Activated naive CD8-positive, alpha-beta T cell treated with anti-CD3 and anti-CD28 coated beads for 36 hours (primary cell): ENCODE measurements around the gene MS4A8. TPM values are rescaled to one million over a fixed set of nuclear protein-coding genes. Genes with fewer than 3 reads are reported as not detected.
"Not testable (repeated sequence)": the region's sequence is repeated elsewhere in the genome, so short reads cannot be mapped to it uniquely, and the experiment has no call there.

ENCODE experiments used
- DNase-seq: peaks from one replicate; pipeline ENCODE4 v3.0.0; 2021
- H3K27ac Mint-ChIP-seq: one replicate; pipeline ENCODE4 v1.8.0; 2022; ENCODE audit warnings: mild to moderate bottlenecking, moderate library complexity, mixed read lengths
- H3K27me3 Mint-ChIP-seq: one replicate; pipeline ENCODE4 v1.8.0; 2022; ENCODE audit warnings: mild to moderate bottlenecking, mixed read lengths
- H3K36me3 Mint-ChIP-seq: one replicate; pipeline ENCODE4 v1.8.0; 2021; ENCODE audit warnings: mild to moderate bottlenecking, mixed read lengths
- H3K4me1 Mint-ChIP-seq: one replicate; pipeline ENCODE4 v1.8.0; 2021; ENCODE audit warnings: mixed read lengths
- H3K4me3 Mint-ChIP-seq: one replicate; pipeline ENCODE4 v1.8.0; 2022; ENCODE audit warnings: mild to moderate bottlenecking, moderate library complexity, mixed read lengths
- H3K9me3 Mint-ChIP-seq: one replicate; pipeline ENCODE4 v1.8.0; 2022; ENCODE audit warnings: mixed read lengths
- total RNA-seq, 2 experiments: library from RNA; stranded (reverse); gene quantifications; one replicate each; pipeline ENCODE4 v1.2.3, GENCODE V29; 2021

Gene MS4A8
- total RNA-seq, 2 experiments from 2014 or later = not detected

- Mint-ChIP-seq H3K27ac (no peak overlapping the region), H3K9me3 (no peaks in the 10 kb centered on the region), H3K4me1 (no peaks in the 10 kb centered on the region), H3K4me3 (no peak overlapping the region), H3K27me3 (peaks cover 16% of the 10 kb centered on the region), H3K36me3 (no peaks in the 10 kb centered on the region)
- DNase-seq = no peak
These were observed 48.0 kb downstream of the MS4A8 start for GRCh38 chr11:60747359-60747873.

- no peak for DNase-seq
- Mint-ChIP-seq H3K27ac (no peak overlapping the region), H3K27me3 (peaks cover 21% of the 10 kb centered on the region), H3K4me3 (no peak overlapping the region), H3K9me3 (no peaks in the 10 kb centered on the region), H3K4me1 (no peaks in the 10 kb centered on the region), H3K36me3 (no peaks in the 10 kb centered on the region)
These were observed 48.8 kb downstream of the MS4A8 start for GRCh38 chr11:60748225-60748624.

GRCh38 chr11:60748821-60749220 lies 49.4 kb downstream of the MS4A8 start:
- H3K36me3 Mint-ChIP-seq = no peaks in the 10 kb centered on the region

GRCh38 chr11:60750911-60751310 lies 51.5 kb downstream of the MS4A8 start:
- DNase-seq = no peak
- Mint-ChIP-seq H3K27me3 (peaks cover 20% of the 10 kb centered on the region), H3K27ac (no peak overlapping the region), H3K9me3 (no peaks in the 10 kb centered on the region), H3K36me3 (no peaks in the 10 kb centered on the region), H3K4me3 (no peak overlapping the region), H3K4me1 (no peaks in the 10 kb centered on the region)

More at GRCh38 chr11:60748821-60749220, 49.4 kb downstream of the MS4A8 start:
- Mint-ChIP-seq H3K27ac (no peak overlapping the region), H3K4me1 (no peaks in the 10 kb centered on the region), H3K9me3 (no peaks in the 10 kb centered on the region), H3K27me3 (peaks cover 23% of the 10 kb centered on the region), H3K4me3 (no peak overlapping the region)
- DNase-seq = no peak

GRCh38 chr11:60753309-60753708 lies 53.9 kb downstream of the MS4A8 start:
- no peak for DNase-seq
- Mint-ChIP-seq H3K27me3 (peaks cover 25% of the 10 kb centered on the region), H3K4me1 (no peaks in the 10 kb centered on the region), H3K9me3 (no peaks in the 10 kb centered on the region), H3K27ac (no peak overlapping the region), H3K4me3 (no peak overlapping the region), H3K36me3 (no peaks in the 10 kb centered on the region)

- Mint-ChIP-seq H3K36me3 (no peaks in the 10 kb centered on the region), H3K27me3 (peaks cover 36% of the 10 kb centered on the region), H3K9me3 (no peaks in the 10 kb centered on the region), H3K4me3 (no peak overlapping the region), H3K27ac (no peak overlapping the region), H3K4me1 (no peaks in the 10 kb centered on the region)
- DNase-seq = no peak
These were observed 55.5 kb downstream of the MS4A8 start for GRCh38 chr11:60754887-60755286.

- no peaks in the 10 kb centered on the region for H3K4me1 Mint-ChIP-seq
- peaks cover 43% of the 10 kb centered on the region for H3K27me3 Mint-ChIP-seq
- no peak for DNase-seq
- H3K9me3 Mint-ChIP-seq = no peaks in the 10 kb centered on the region
- H3K27ac Mint-ChIP-seq = no peak within 1 kb of the TSS
- no peaks in the 10 kb centered on the region for H3K36me3 Mint-ChIP-seq
- no peak within 1 kb of the TSS for H3K4me3 Mint-ChIP-seq
These were observed 57.1 kb downstream of the MS4A8 start, which contains the start of gene MS4A15 for GRCh38 chr11:60756307-60757032. TSS of gene MS4A15 (plus strand) at chr11:60756867. CDS start at chr11:60763734, 6,867 bp downstream.

- no peak overlapping the region for H3K4me3 Mint-ChIP-seq
- H3K36me3 Mint-ChIP-seq = no peaks in the 10 kb centered on the region
- no peaks in the 10 kb centered on the region for H3K9me3 Mint-ChIP-seq
- no peaks in the 10 kb centered on the region for H3K4me1 Mint-ChIP-seq
- H3K27ac Mint-ChIP-seq = no peak overlapping the region
- no peak for DNase-seq
- H3K27me3 Mint-ChIP-seq = peaks cover 41% of the 10 kb centered on the region
These were observed 57.9 kb downstream of the MS4A8 start for GRCh38 chr11:60757231-60757800.

- H3K9me3 Mint-ChIP-seq, H3K4me3 Mint-ChIP-seq, H3K27ac Mint-ChIP-seq, DNase-seq, H3K4me1 Mint-ChIP-seq, H3K36me3 Mint-ChIP-seq: not testable (repeated sequence)
- H3K27me3 Mint-ChIP-seq = peaks cover 32% of the 10 kb centered on the region
These were observed 59.3 kb downstream of the MS4A8 start for GRCh38 chr11:60758671-60759070.

GRCh38 chr11:60759438-60760225 lies 60.2 kb downstream of the MS4A8 start:
- H3K27ac Mint-ChIP-seq, H3K4me1 Mint-ChIP-seq, DNase-seq, H3K4me3 Mint-ChIP-seq, H3K9me3 Mint-ChIP-seq, H3K36me3 Mint-ChIP-seq: not testable (repeated sequence)
- peaks cover 40% of the 10 kb centered on the region for H3K27me3 Mint-ChIP-seq

- Mint-ChIP-seq H3K4me3 (no peak overlapping the region), H3K36me3 (no peaks in the 10 kb centered on the region), H3K27me3 (peaks cover 49% of the 10 kb centered on the region), H3K9me3 (no peaks in the 10 kb centered on the region), H3K27ac (no peak overlapping the region), H3K4me1 (peaks cover 4% of the 10 kb centered on the region)
- no peak for DNase-seq
These were observed 62.2 kb downstream of the MS4A8 start for GRCh38 chr11:60761436-60762190.

GRCh38 chr11:60762851-60763691 lies 63.7 kb downstream of the MS4A8 start:
- Mint-ChIP-seq H3K27ac (no peak overlapping the region), H3K27me3 (peaks cover 50% of the 10 kb centered on the region), H3K4me1 (peaks cover 4% of the 10 kb centered on the region), H3K4me3 (no peak overlapping the region), H3K36me3 (no peaks in the 10 kb centered on the region), H3K9me3 (no peaks in the 10 kb centered on the region)
- DNase-seq = no peak

- H3K27me3 Mint-ChIP-seq = peaks cover 43% of the 10 kb centered on the region
- H3K36me3 Mint-ChIP-seq = no peaks in the 10 kb centered on the region
- no peaks in the 10 kb centered on the region for H3K9me3 Mint-ChIP-seq
- no peak overlapping the region for H3K4me3 Mint-ChIP-seq
- peaks cover 4% of the 10 kb centered on the region for H3K4me1 Mint-ChIP-seq
- no peak overlapping the region for H3K27ac Mint-ChIP-seq
- DNase-seq = no peak
These were observed 64.4 kb downstream of the MS4A8 start for GRCh38 chr11:60763692-60764369.
